ENCODE measurements around the gene NEURL4.

NEURL4 gene

GRCh38 chr17:7321466-7321865, 7.7 kb downstream of the NEURL4 start:
- no peak for DNase-seq

- DNase-seq = no peak
Observed at GRCh38 chr17:7318121-7318860, 10.8 kb downstream of the NEURL4 start.

GRCh38 chr17:7317161-7317803, 11.9 kb downstream of the NEURL4 start:
- no peak for DNase-seq

- DNase-seq = no peak
Observed at GRCh38 chr17:7315570-7316235, 13.4 kb downstream of the NEURL4 start.

- peak; percentile 94 for DNase-seq
Observed at GRCh38 chr17:7314719-7315569, 14.2 kb downstream of the NEURL4 start, which contains the start of gene GPS2. Gene GPS2, minus strand, starts transcription at chr17:7315360. Its CDS starts 308 bp downstream, at chr17:7315052.

GRCh38 chr17:7313890-7314718, 15.0 kb downstream of the NEURL4 start:
- no peak for DNase-seq

GRCh38 chr17:7313088-7313889, 15.8 kb downstream of the NEURL4 start:
- DNase-seq = no peak

- no peak for DNase-seq
Observed at GRCh38 chr17:7312432-7313087, 16.6 kb downstream of the NEURL4 start.

- DNase-seq = no peak
Observed at GRCh38 chr17:7311110-7311705, 17.9 kb downstream of the NEURL4 start.

- DNase-seq = no peak
Observed at GRCh38 chr17:7309628-7310027, 19.5 kb downstream of the NEURL4 start.

- DNase-seq = peak; percentile 89
Observed at GRCh38 chr17:7308625-7309433, 20.3 kb downstream of the NEURL4 start.

- DNase-seq = peak; percentile 56
Observed at GRCh38 chr17:7307686-7308624, 21.2 kb downstream of the NEURL4 start.

GRCh38 chr17:7306911-7307685, 22.0 kb downstream of the NEURL4 start, which contains the start of gene EIF5A:
Gene EIF5A, plus strand, starts transcription at chr17:7307628. Its CDS starts 2,008 bp downstream, at chr17:7309636.
- peak; percentile 100 for DNase-seq

GRCh38 chr17:7304179-7304578, 25.0 kb downstream of the NEURL4 start:
- no peak for DNase-seq

- peak; percentile 68 for DNase-seq
Observed at GRCh38 chr17:7296189-7296861, 32.8 kb downstream of the NEURL4 start.

Measured in activated naive CD4-positive, alpha-beta T cell treated with Interleukin-2 at 50 U/mL for 16 hours (primary cell).